OCI-LY1 (cell line): ENCODE measurements around the gene GATM.
A peak's percentile ranks its signal among the peaks of the same experiment; 100 is the strongest.

ENCODE experiments used
- H2AFZ ChIP-seq: fragments of 200-600 bp; sonication (generic), shearing (Covaris generic); 2 replicates; pipeline ENCODE4 v1.6.0; 2014; ENCODE audit warnings: antibody characterized with exemption, mild to moderate bottlenecking, low read length
- H3F3A ChIP-seq: fragments of 200-600 bp; sonication (generic), shearing (Covaris generic); 2 replicates; pipeline ENCODE4 v1.6.0; 2014; ENCODE audit warnings: mild to moderate bottlenecking, antibody characterized with exemption, low read length, moderate library complexity; ENCODE audit not compliant: insufficient read depth
- H3K27ac ChIP-seq: fragments of 200-600 bp; sonication (generic); 2 replicates; pipeline ENCODE4 v1.5.1; 2014; ENCODE audit warnings: low read length, mixed run types, mild to moderate bottlenecking, low read depth; ENCODE audit not compliant: poor library complexity, severe bottlenecking
- H3K27me3 ChIP-seq: fragments of 200-600 bp; sonication (generic); 2 replicates; pipeline ENCODE4 v1.6.0; 2014; ENCODE audit warnings: antibody characterized with exemption, mild to moderate bottlenecking, low read length, moderate library complexity; ENCODE audit not compliant: insufficient read depth
- H3K36me3 ChIP-seq: fragments of 200-600 bp; sonication (generic); 2 replicates; pipeline ENCODE4 v1.6.1; 2014; ENCODE audit warnings: mild to moderate bottlenecking, antibody characterized with exemption, low read length, moderate library complexity, mixed read lengths; ENCODE audit not compliant: insufficient read depth
- H3K4me1 ChIP-seq: fragments of 200-600 bp; sonication (generic); 2 replicates; pipeline ENCODE4 v1.5.1; 2014; ENCODE audit warnings: mild to moderate bottlenecking, low read length, moderate library complexity; ENCODE audit not compliant: insufficient read depth, severe bottlenecking
- H3K4me2 ChIP-seq: fragments of 200-600 bp; sonication (generic), shearing (Covaris generic); 2 replicates; pipeline ENCODE4 v1.6.1; 2014; ENCODE audit warnings: low read length
- H3K4me3 ChIP-seq: fragments of 200-600 bp; sonication (generic); 2 replicates; pipeline ENCODE4 v1.5.1; 2014; ENCODE audit warnings: low read length, low read depth, mild to moderate bottlenecking, mixed read lengths; ENCODE audit not compliant: poor library complexity, severe bottlenecking
- H3K79me2 ChIP-seq: fragments of 200-600 bp; shearing (Covaris generic); 2 replicates; pipeline ENCODE4 v1.6.1; 2016; ENCODE audit warnings: mixed run types, low read length, mixed read lengths; ENCODE audit not compliant: insufficient read depth
- H3K9ac ChIP-seq: fragments of 200-600 bp; sonication (generic), shearing (Covaris generic); 2 replicates; pipeline ENCODE4 v1.6.1; 2014; ENCODE audit warnings: mild to moderate bottlenecking, low read length, mixed read lengths
- H3K9me2 ChIP-seq: fragments of 200-600 bp; sonication (generic), shearing (Covaris generic); 2 replicates; pipeline ENCODE4 v1.6.1; 2014; ENCODE audit warnings: low read depth, mild to moderate bottlenecking, low read length, mixed read lengths
- H3K9me3 ChIP-seq: fragments of 200-600 bp; shearing (Covaris generic); 2 replicates; pipeline ENCODE4 v1.6.1; 2014; ENCODE audit warnings: low read length, mixed read lengths
- H4K20me1 ChIP-seq: fragments of 200-600 bp; sonication (generic), shearing (Covaris generic); 2 replicates; pipeline ENCODE4 v1.6.0; 2016; ENCODE audit warnings: mild to moderate bottlenecking, low read length; ENCODE audit not compliant: insufficient read depth
- CTCF ChIP-seq: fragments of 200-600 bp; sonication (generic), shearing (Covaris generic); IDR thresholded peaks from 2 replicates; pipeline ENCODE4 v1.5.1; 2017; ENCODE audit warnings: mild to moderate bottlenecking, antibody characterized with exemption, low read length, moderate library complexity, mixed read lengths
- EZH2 ChIP-seq: fragments of 200-600 bp; sonication (generic), shearing (Covaris generic); IDR thresholded peaks from 2 replicates; pipeline ENCODE4 v1.8.0; 2017; ENCODE audit warnings: borderline replicate concordance, mixed run types, mild to moderate bottlenecking, antibody characterized with exemption, low read length, moderate library complexity, mixed read lengths

Gene GATM

GRCh38 chr15:45378149-45378912, at the start of gene GATM:
GATM (minus strand) TSS chr15:45378544; CDS start chr15:45378453, 91 bp downstream.
- H3K27ac ChIP-seq: no peak within 1 kb of the TSS
- H3K27me3 ChIP-seq: peaks cover 11% of the 10 kb centered on the region
- no peaks in the 10 kb centered on the region for H4K20me1 ChIP-seq
- no peak within 1 kb of the TSS for H2AFZ ChIP-seq
- H3K4me2 ChIP-seq: peak within 1 kb of the TSS; percentile 85
- no peak; the same call in 1 of the 2 replicates for TF ChIP-seq CTCF
- no peak for TF ChIP-seq EZH2
- H3K4me3 ChIP-seq: peak within 1 kb of the TSS; percentile 61
- no peaks in the 10 kb centered on the region for H3K9me3 ChIP-seq
- H3F3A ChIP-seq: no peaks in the 10 kb centered on the region
- no peaks in the 10 kb centered on the region for H3K9me2 ChIP-seq
- H3K36me3 ChIP-seq: no peaks in the 10 kb centered on the region
- no peaks in the 10 kb centered on the region for H3K79me2 ChIP-seq
- peaks cover 19% of the 10 kb centered on the region for H3K4me1 ChIP-seq
- peak within 1 kb of the TSS; percentile 41; the same call in 1 of the 2 replicates for H3K9ac ChIP-seq

- no peak overlapping the region for H3K27ac ChIP-seq
- no peaks in the 10 kb centered on the region for H3F3A ChIP-seq
- H3K36me3 ChIP-seq: peaks cover 6% of the 10 kb centered on the region; the same call in 1 of the 2 replicates
- no peak overlapping the region for H3K4me3 ChIP-seq
- no peaks in the 10 kb centered on the region for H3K27me3 ChIP-seq
- no peaks in the 10 kb centered on the region for H3K9me3 ChIP-seq
- H3K4me1 ChIP-seq: peaks cover 6% of the 10 kb centered on the region
- no peak overlapping the region for H3K4me2 ChIP-seq
- H2AFZ ChIP-seq: no peak overlapping the region
- no peak overlapping the region for H3K9ac ChIP-seq
- no peaks in the 10 kb centered on the region for H4K20me1 ChIP-seq
- no peak for TF ChIP-seq EZH2
- no peak for TF ChIP-seq CTCF
- H3K79me2 ChIP-seq: no peaks in the 10 kb centered on the region
- H3K9me2 ChIP-seq: no peaks in the 10 kb centered on the region
Measured at GRCh38 chr15:45427085-45427484, 48.7 kb upstream of the GATM start.

- H2AFZ ChIP-seq: no peak overlapping the region
- no peaks in the 10 kb centered on the region for H3K27me3 ChIP-seq
- H4K20me1 ChIP-seq: no peaks in the 10 kb centered on the region
- H3K9ac ChIP-seq: no peak overlapping the region
- H3K79me2 ChIP-seq: no peaks in the 10 kb centered on the region
- peaks cover 25% of the 10 kb centered on the region for H3K36me3 ChIP-seq
- TF ChIP-seq CTCF (no peak), EZH2 (no peak)
- no peaks in the 10 kb centered on the region for H3F3A ChIP-seq
- no peak overlapping the region for H3K4me2 ChIP-seq
- no peaks in the 10 kb centered on the region for H3K4me1 ChIP-seq
- no peak overlapping the region for H3K27ac ChIP-seq
- no peak overlapping the region for H3K4me3 ChIP-seq
- no peaks in the 10 kb centered on the region for H3K9me2 ChIP-seq
- no peaks in the 10 kb centered on the region for H3K9me3 ChIP-seq
Measured at GRCh38 chr15:45425135-45425534, 46.8 kb upstream of the GATM start.
